ENCODE data around the gene TMEM38B. TPM values are rescaled to one million over a fixed set of nuclear protein-coding genes. Genes with fewer than 3 reads are reported as not detected.
"Not testable (repeated sequence)": the region's sequence is repeated elsewhere in the genome, so short reads cannot be mapped to it uniquely, and the experiment has no call there.

Gene TMEM38B
- total RNA-seq, 1 experiment from 2014 or later, result 37.3 TPM

- in situ Hi-C loops (cut with HindIII; ENCODE audit: low pct_unique_long_range_greater_than_20kb, low sequenced_read_pairs), result no loop called here
These were observed 16.3 kb downstream of the TMEM38B start for GRCh38 chr9:105710638-105711037.

GRCh38 chr9:105711867-105712266, 17.5 kb downstream of the TMEM38B start:
- in situ Hi-C loops (cut with HindIII; ENCODE audit: low pct_unique_long_range_greater_than_20kb, low sequenced_read_pairs), result no loop called here
- no peak for DNase-seq (ENCODE audit: low read depth)

More at GRCh38 chr9:105710638-105711037, 16.3 kb downstream of the TMEM38B start:
- no peak for DNase-seq (ENCODE audit: low read depth)

GRCh38 chr9:105712297-105712696, 18.0 kb downstream of the TMEM38B start:
- no peak for DNase-seq (ENCODE audit: low read depth)
- in situ Hi-C loops (cut with HindIII; ENCODE audit: low pct_unique_long_range_greater_than_20kb, low sequenced_read_pairs), result no loop called here

- in situ Hi-C loops (cut with HindIII; ENCODE audit: low pct_unique_long_range_greater_than_20kb, low sequenced_read_pairs), result no loop called here
- no peak for DNase-seq (ENCODE audit: low read depth)
These were observed 18.4 kb downstream of the TMEM38B start for GRCh38 chr9:105712773-105713172.

- in situ Hi-C loops (cut with HindIII; ENCODE audit: low pct_unique_long_range_greater_than_20kb, low sequenced_read_pairs), result no loop called here
- DNase-seq (ENCODE audit: low read depth), result no peak
These were observed 19.1 kb downstream of the TMEM38B start for GRCh38 chr9:105713260-105714019.

- in situ Hi-C loops (cut with HindIII; ENCODE audit: low pct_unique_long_range_greater_than_20kb, low sequenced_read_pairs), result no loop called here
- no peak for DNase-seq (ENCODE audit: low read depth)
These were observed 19.6 kb downstream of the TMEM38B start for GRCh38 chr9:105714020-105714331.

- in situ Hi-C loops (cut with HindIII; ENCODE audit: low pct_unique_long_range_greater_than_20kb, low sequenced_read_pairs), result no loop called here
- no peak for DNase-seq (ENCODE audit: low read depth)
These were observed 21.8 kb downstream of the TMEM38B start for GRCh38 chr9:105716146-105716545.

- no peak for DNase-seq (ENCODE audit: low read depth)
These were observed 27.8 kb downstream of the TMEM38B start for GRCh38 chr9:105722099-105722498.

GRCh38 chr9:105725370-105725769, 31.0 kb downstream of the TMEM38B start:
- in situ Hi-C loops (cut with HindIII; ENCODE audit: low pct_unique_long_range_greater_than_20kb, low sequenced_read_pairs), result no loop called here
- DNase-seq (ENCODE audit: low read depth), result no peak

More at GRCh38 chr9:105722099-105722498, 27.8 kb downstream of the TMEM38B start:
- in situ Hi-C loops (cut with HindIII; ENCODE audit: low pct_unique_long_range_greater_than_20kb, low sequenced_read_pairs), result no loop called here

GRCh38 chr9:105728230-105728629, 33.9 kb downstream of the TMEM38B start:
- in situ Hi-C loops (cut with HindIII; ENCODE audit: low pct_unique_long_range_greater_than_20kb, low sequenced_read_pairs); DNase-seq (ENCODE audit: low read depth): not testable (repeated sequence)

- DNase-seq (ENCODE audit: low read depth); in situ Hi-C loops (cut with HindIII; ENCODE audit: low pct_unique_long_range_greater_than_20kb, low sequenced_read_pairs): not testable (repeated sequence)
These were observed 37.1 kb downstream of the TMEM38B start for GRCh38 chr9:105731420-105731819.

- DNase-seq (ENCODE audit: low read depth), result no peak
- in situ Hi-C loops (cut with HindIII; ENCODE audit: low pct_unique_long_range_greater_than_20kb, low sequenced_read_pairs), result no loop called here
These were observed 41.0 kb downstream of the TMEM38B start for GRCh38 chr9:105735366-105735765.

GRCh38 chr9:105737205-105737604, 42.9 kb downstream of the TMEM38B start:
- in situ Hi-C loops (cut with HindIII; ENCODE audit: low pct_unique_long_range_greater_than_20kb, low sequenced_read_pairs), result no loop called here
- no peak for DNase-seq (ENCODE audit: low read depth)

GRCh38 chr9:105742088-105742487, 47.7 kb downstream of the TMEM38B start:
- no peak for DNase-seq (ENCODE audit: low read depth)
- in situ Hi-C loops (cut with HindIII; ENCODE audit: low pct_unique_long_range_greater_than_20kb, low sequenced_read_pairs), result no loop called here

GRCh38 chr9:105747325-105747724, 53.0 kb downstream of the TMEM38B start:
- in situ Hi-C loops (cut with HindIII; ENCODE audit: low pct_unique_long_range_greater_than_20kb, low sequenced_read_pairs); DNase-seq (ENCODE audit: low read depth): not testable (repeated sequence)

GRCh38 chr9:105751761-105752160, 57.4 kb downstream of the TMEM38B start:
- no peak for DNase-seq (ENCODE audit: low read depth)
- in situ Hi-C loops (cut with HindIII; ENCODE audit: low pct_unique_long_range_greater_than_20kb, low sequenced_read_pairs), result no loop called here

GRCh38 chr9:105757496-105758251, 63.3 kb downstream of the TMEM38B start:
- no peak for DNase-seq (ENCODE audit: low read depth)
- in situ Hi-C loops (cut with HindIII; ENCODE audit: low pct_unique_long_range_greater_than_20kb, low sequenced_read_pairs), result no loop called here

- no peak for DNase-seq (ENCODE audit: low read depth)
- in situ Hi-C loops (cut with HindIII; ENCODE audit: low pct_unique_long_range_greater_than_20kb, low sequenced_read_pairs), result no loop called here
These were observed 65.7 kb downstream of the TMEM38B start for GRCh38 chr9:105760053-105760452.

Data from Caki2 (cell line).